ENCODE results near the gene GTPBP6.
"Not testable (repeated sequence)": the region's sequence is repeated elsewhere in the genome, so short reads cannot be mapped to it uniquely, and the experiment has no call there.

GTPBP6 gene

DNA sequence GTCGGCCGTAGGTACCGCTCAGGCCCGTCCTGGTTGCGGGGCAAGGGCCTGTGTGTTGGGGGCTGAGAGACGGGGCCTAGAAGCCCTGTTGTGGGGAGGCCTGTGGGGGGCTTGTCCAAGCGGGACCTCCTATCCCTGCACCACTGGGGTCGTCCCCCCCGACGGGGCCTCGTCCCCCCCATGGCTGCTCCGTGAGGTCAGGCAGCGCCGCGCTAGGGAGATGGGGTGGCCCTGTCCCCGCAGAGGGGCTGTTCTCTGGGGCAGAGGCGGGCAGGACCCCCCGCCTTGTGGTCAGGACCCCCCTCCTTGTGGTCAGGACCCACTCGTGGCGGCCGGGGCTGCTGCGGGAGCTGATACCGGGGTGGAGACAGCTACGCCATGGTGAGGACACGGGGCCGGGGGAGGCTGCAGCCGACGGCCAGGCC lies 12.1 kb upstream of the GTPBP6 start:
- H3K4me3 ChIP-seq (replicated peaks; ENCODE audit: low read depth, low read length) = no peak overlapping the region
- TF ChIP-seq, protein P1, sequence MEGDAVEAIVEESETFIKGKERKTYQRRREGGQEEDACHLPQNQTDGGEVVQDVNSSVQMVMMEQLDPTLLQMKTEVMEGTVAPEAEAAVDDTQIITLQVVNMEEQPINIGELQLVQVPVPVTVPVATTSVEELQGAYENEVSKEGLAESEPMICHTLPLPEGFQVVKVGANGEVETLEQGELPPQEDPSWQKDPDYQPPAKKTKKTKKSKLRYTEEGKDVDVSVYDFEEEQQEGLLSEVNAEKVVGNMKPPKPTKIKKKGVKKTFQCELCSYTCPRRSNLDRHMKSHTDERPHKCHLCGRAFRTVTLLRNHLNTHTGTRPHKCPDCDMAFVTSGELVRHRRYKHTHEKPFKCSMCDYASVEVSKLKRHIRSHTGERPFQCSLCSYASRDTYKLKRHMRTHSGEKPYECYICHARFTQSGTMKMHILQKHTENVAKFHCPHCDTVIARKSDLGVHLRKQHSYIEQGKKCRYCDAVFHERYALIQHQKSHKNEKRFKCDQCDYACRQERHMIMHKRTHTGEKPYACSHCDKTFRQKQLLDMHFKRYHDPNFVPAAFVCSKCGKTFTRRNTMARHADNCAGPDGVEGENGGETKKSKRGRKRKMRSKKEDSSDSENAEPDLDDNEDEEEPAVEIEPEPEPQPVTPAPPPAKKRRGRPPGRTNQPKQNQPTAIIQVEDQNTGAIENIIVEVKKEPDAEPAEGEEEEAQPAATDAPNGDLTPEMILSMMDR (IDR thresholded peaks at IDR 0.05; ENCODE audit: low read depth, low read length, missing control alignments) = no peak
- DNase-seq (ENCODE audit: extremely low read depth, low read depth) = no peak

- H3K4me3 ChIP-seq (replicated peaks; ENCODE audit: low read depth, low read length); DNase-seq (ENCODE audit: extremely low read depth, low read depth): not testable (repeated sequence)
These were observed 11.6 kb upstream of the GTPBP6 start for GRCh38 chrX:330141-330725.

DNA sequence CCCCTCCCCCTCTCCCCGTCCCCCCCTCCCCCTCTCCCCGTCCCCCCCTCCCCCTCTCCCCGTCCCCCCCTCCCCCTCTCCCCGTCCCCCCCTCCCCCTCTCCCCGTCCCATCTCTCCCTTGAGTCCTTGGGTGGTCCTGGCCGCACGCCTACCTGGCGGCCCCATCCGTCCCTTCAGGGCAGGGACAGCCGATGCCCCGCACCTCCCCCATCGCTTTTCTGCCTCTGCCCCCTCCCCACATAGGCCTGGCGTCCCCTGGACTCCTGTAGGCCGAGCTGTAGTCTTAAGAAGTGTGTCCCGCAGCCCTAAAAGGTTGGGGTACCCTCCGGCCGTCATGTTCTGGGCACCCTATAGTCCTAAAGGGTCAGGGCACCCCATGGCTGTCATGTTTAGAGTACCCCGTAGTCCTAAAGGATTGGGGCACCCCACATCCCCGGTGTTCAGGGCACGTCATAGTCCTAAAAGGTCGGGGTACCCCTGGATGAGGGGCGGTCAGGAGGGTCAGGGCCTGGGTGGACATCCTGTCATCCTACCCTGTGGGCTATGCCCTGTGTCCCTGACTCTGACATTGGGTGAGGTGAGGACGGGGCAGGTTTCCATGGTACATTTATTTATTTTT lies 10.8 kb upstream of the GTPBP6 start:
- H3K4me3 ChIP-seq (replicated peaks; ENCODE audit: low read depth, low read length) = no peak overlapping the region
- DNase-seq (ENCODE audit: extremely low read depth, low read depth) = no peak
- TF ChIP-seq, protein P1 (IDR thresholded peaks at IDR 0.05; ENCODE audit: low read depth, low read length, missing control alignments) = no peak

GRCh38 chrX:327660-328126 lies 9.1 kb upstream of the GTPBP6 start:
- no peak overlapping the region for H3K4me3 ChIP-seq (replicated peaks; ENCODE audit: low read depth, low read length)
- TF ChIP-seq, protein P1 (IDR thresholded peaks at IDR 0.05; ENCODE audit: low read depth, low read length, missing control alignments) = no peak
- no peak for DNase-seq (ENCODE audit: extremely low read depth, low read depth)

- H3K4me3 ChIP-seq (replicated peaks; ENCODE audit: low read depth, low read length); DNase-seq (ENCODE audit: extremely low read depth, low read depth): not testable (repeated sequence)
These were observed 6.1 kb upstream of the GTPBP6 start for GRCh38 chrX:324664-325063.

DNA sequence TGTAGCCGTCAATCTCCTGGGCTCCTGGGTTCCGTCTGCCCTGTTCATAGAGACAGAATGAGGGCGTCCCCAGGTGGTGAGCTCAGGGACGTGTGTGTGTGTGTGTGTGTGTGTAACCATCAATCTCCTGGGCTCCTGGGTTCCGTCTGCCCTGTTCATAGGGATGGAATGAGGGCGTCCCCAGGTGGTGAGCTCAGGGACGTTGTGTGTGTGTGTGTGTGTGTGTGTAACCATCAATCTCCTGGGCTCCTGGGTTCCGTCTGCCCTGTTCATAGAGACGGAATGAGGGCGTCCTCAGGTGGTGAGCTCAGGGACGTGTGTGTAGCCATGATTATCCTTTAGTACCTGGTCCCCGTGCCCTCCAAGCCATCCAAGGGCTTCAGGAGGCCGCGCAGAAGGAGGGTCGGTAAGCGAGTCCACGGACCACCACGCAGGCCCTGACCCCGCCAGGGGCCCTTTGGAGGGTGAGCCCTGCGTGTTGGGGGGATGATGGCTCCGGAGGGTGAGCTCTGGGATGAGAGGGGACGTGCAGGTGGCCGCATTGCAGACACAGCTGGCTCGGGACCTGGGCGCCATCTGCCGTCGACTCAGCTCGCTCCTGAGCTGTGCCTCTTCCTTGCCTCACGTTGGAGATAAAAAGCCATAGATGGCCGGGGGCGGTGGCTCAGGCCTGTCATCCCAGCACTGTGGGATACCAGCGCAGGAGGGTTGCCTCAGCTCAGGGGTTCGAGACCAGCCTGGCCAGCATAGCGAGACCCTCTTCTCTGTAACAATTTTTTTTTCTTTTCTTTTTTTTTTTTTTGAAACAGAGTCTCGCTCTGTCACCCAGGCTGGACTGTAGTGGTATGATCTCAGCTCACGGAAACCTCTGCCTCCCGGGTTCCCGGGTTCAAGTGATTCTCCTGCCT lies 5.4 kb upstream of the GTPBP6 start:
- no peak for DNase-seq (ENCODE audit: extremely low read depth, low read depth)
- no peak overlapping the region for H3K4me3 ChIP-seq (replicated peaks; ENCODE audit: low read depth, low read length)
- TF ChIP-seq, protein P1 (IDR thresholded peaks at IDR 0.05; ENCODE audit: low read depth, low read length, missing control alignments) = peak; percentile 38

GRCh38 chrX:320126-320783 lies 1.7 kb upstream of the GTPBP6 start:
- DNase-seq (ENCODE audit: extremely low read depth, low read depth) = no peak

More at GRCh38 chrX:320126-320783, 1.7 kb upstream of the GTPBP6 start:
- peak overlapping the region; percentile 84 for H3K4me3 ChIP-seq (replicated peaks; ENCODE audit: low read depth, low read length)
- TF ChIP-seq, protein P1 (IDR thresholded peaks at IDR 0.05; ENCODE audit: low read depth, low read length, missing control alignments) = no peak
